Pancreas (tissue), 10 donors: ENCODE data around the gene MCCC2. TPM values are rescaled to one million over a fixed set of nuclear protein-coding genes. Genes with fewer than 3 reads are reported as not detected.

Experiments used
- ATAC-seq, 4 donors: fragments of 200-7000 bp; cut with Tn5 transposase; one replicate each; pipeline versions ENCODE4 v1.8.0 to v1.9.1; 2020; ENCODE audit warnings: mild to moderate bottlenecking in 4 of 4, moderate library complexity in 4 of 4
- DNase-seq, 6 donors: peaks; one replicate each; pipeline ENCODE4 v3.0.0-alpha.2; 2020
- FAIRE-seq: peaks from 2 replicates; lab custom pipeline; 2012; peaks lifted over from hg19 to GRCh38; lab: Jason Lieb, UNC
- H3K27ac ChIP-seq, 4 donors: fragments of 200-600 bp; sonication (generic); 1 replicate in 3 of 4; 2 replicates in 1 of 4; pipeline versions ENCODE4 v1.5.0 to v1.8.0; 2020
- H3K27me3 ChIP-seq, 4 donors: fragments of 200-600 bp; one replicate each; pipeline ENCODE4 v1.8.0; 2021
- H3K36me3 ChIP-seq, 3 donors: fragments of 200-600 bp; sonication (generic) in 1 of 3; one replicate each; pipeline versions ENCODE4 v1.5.0 to v1.8.0; 2020 to 2021
- H3K4me1 ChIP-seq, 3 donors: fragments of 200-600 bp; one replicate each; pipeline ENCODE4 v1.8.0; 2021
- H3K4me3 ChIP-seq, 4 donors: fragments of 200-600 bp; sonication (generic) in 2 of 4; one replicate each; pipeline versions ENCODE4 v1.5.0 to v1.8.0; 2020 to 2021
- H3K9me3 ChIP-seq, 4 donors: fragments of 200-600 bp; one replicate each; pipeline ENCODE4 v1.8.0; 2021
- WGBS, 2 donors: extraction: QIAGEN DNeasy Blood & Tissue Kit; methylation state at CpG; one replicate each; pipeline ENCODE4 v1.1.7; 2013; 5-methylcytosine and 5-hydroxymethylcytosine counted together
- intact Hi-C, 3 donors: fragments of 100-400 bp; cut with DNase I; formaldehyde crosslinking; loops; one replicate each; pipeline versions ENCODE4 v1.11.1 to v1.14.2; 2022
- polyA plus RNA-seq, 2 donors: library from polyadenylated mRNA; stranded (reverse); fragments of 200-250 nt; gene quantifications; one replicate each; pipeline ENCODE4 v1.2.3, GENCODE V29; 2013
- total RNA-seq, 6 donors: library from RNA; stranded (reverse); fragmentation: NEBNext Ultra II Directional in 4 of 6; extraction: Animal tissue kit (Norgen Biotek cat#: 25700) in 4 of 6; gene quantifications; one replicate each; pipeline versions ENCODE4 v1.2.1 to v1.2.4, GENCODE V29; 2021 to 2023
- TF ChIP-seq, protein P1 (sequence below), 4 donors: fragments of 200-600 bp; sonication (generic) in 3 of 4; IDR thresholded peaks; one replicate each; pipeline versions ENCODE4 v1.5.0 to v1.8.0; 2021; ENCODE audit warnings: antibody characterized with exemption in 4 of 4
- donor health status: healthy with polysubstance abuse.
- donor health status: DM: no; HTN: no; CAD: no; lungs with moderate emphysema.
- donor health status: DM: no; HTN: no; CAD: no.
- donor health status: control.
- donor health status: control.
- donor health status: Bipolar disorder and iron deficiency.
- donor health status: DM: yes; HTN: yes; CAD: no.
- donor health status: DM: no; HTN: no; CAD: no.
- donor health status: DM: no; HTN: no; CAD: no.
- donor health status: DM: yes; HTN: yes; CAD: no.

MCCC2 gene
- total and polyA plus RNA-seq, 8 donors: 12.5 to 26.3 (median 20.9) TPM

GRCh38 chr5:71679714-71680113 lies 92.6 kb downstream of the MCCC2 start:
- no peak overlapping the region for H3K27ac ChIP-seq
- TF ChIP-seq, protein P1, sequence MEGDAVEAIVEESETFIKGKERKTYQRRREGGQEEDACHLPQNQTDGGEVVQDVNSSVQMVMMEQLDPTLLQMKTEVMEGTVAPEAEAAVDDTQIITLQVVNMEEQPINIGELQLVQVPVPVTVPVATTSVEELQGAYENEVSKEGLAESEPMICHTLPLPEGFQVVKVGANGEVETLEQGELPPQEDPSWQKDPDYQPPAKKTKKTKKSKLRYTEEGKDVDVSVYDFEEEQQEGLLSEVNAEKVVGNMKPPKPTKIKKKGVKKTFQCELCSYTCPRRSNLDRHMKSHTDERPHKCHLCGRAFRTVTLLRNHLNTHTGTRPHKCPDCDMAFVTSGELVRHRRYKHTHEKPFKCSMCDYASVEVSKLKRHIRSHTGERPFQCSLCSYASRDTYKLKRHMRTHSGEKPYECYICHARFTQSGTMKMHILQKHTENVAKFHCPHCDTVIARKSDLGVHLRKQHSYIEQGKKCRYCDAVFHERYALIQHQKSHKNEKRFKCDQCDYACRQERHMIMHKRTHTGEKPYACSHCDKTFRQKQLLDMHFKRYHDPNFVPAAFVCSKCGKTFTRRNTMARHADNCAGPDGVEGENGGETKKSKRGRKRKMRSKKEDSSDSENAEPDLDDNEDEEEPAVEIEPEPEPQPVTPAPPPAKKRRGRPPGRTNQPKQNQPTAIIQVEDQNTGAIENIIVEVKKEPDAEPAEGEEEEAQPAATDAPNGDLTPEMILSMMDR (IDR thresholded peaks at IDR 0.05): no peak
- H3K4me1 ChIP-seq: no peaks in the 10 kb centered on the region
- H3K27me3 ChIP-seq: no peaks in the 10 kb centered on the region
- intact Hi-C loops: no loop called here
- ATAC-seq: no peak
- no peaks in the 10 kb centered on the region for H3K36me3 ChIP-seq
- no peak overlapping the region for H3K4me3 ChIP-seq
- 63 to 69% methylated on average over 5 of the region's 5 CpGs for WGBS, 2 donors
- no peak for FAIRE-seq
- DNase-seq: no peak
- no peaks in the 10 kb centered on the region for H3K9me3 ChIP-seq

GRCh38 chr5:71680510-71680909 lies 93.4 kb downstream of the MCCC2 start:
- no peaks in the 10 kb centered on the region for H3K4me1 ChIP-seq
- no peaks in the 10 kb centered on the region for H3K27me3 ChIP-seq
- H3K36me3 ChIP-seq: no peaks in the 10 kb centered on the region
- intact Hi-C loops: no loop called here
- DNase-seq: no peak
- ATAC-seq: no peak
- FAIRE-seq: no peak
- TF ChIP-seq, protein P1 (IDR thresholded peaks at IDR 0.05): no peak
- WGBS, 2 donors: 79 to 83% methylated on average over 2 of the region's 2 CpGs
- H3K9me3 ChIP-seq: no peaks in the 10 kb centered on the region
- H3K4me3 ChIP-seq: no peak overlapping the region
- no peak overlapping the region for H3K27ac ChIP-seq

DNA sequence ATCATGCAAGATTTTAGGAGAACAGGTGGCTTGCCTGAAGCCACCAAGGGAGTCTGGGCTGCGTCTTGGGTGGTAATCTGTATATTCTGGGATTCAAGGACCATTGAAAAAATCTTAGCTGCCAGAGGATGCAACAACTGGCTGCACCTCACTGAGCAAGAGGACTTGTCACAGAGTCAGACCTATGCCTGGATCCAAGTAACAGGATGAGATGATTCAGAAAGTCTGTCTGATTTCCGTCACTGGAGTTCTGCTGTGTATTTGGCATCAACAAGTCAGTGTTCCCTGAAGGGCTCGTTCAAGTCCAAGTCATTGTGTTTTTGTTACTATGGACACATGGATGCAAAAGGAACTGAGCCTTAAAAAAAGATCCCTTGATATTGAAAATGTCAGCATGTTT lies 94.2 kb downstream of the MCCC2 start:
- H3K27ac ChIP-seq: no peak overlapping the region
- ATAC-seq: no peak
- intact Hi-C loops: no loop called here
- FAIRE-seq: no peak
- H3K4me1 ChIP-seq: no peaks in the 10 kb centered on the region
- 56 to 64% methylated on average over 3 of the region's 3 CpGs for WGBS, 2 donors
- no peaks in the 10 kb centered on the region for H3K9me3 ChIP-seq
- no peaks in the 10 kb centered on the region for H3K27me3 ChIP-seq
- TF ChIP-seq, protein P1 (IDR thresholded peaks at IDR 0.05): no peak
- DNase-seq: no peak
- no peak overlapping the region for H3K4me3 ChIP-seq
- H3K36me3 ChIP-seq: no peaks in the 10 kb centered on the region

GRCh38 chr5:71684309-71684708 lies 97.2 kb downstream of the MCCC2 start:
- Histone ChIP-seq H3K4me1 (no peaks in the 10 kb centered on the region), H3K4me3 (no peak overlapping the region), H3K27me3 (no peaks in the 10 kb centered on the region), H3K27ac (no peak overlapping the region), H3K9me3 (no peaks in the 10 kb centered on the region), H3K36me3 (no peaks in the 10 kb centered on the region)
- TF ChIP-seq, protein P1 (IDR thresholded peaks at IDR 0.05): no peak
- intact Hi-C loops: no loop called here
- FAIRE-seq: no peak
- 76 to 90% methylated on average over 2 of the region's 2 CpGs for WGBS, 2 donors
- no peak for DNase-seq
- no peak for ATAC-seq

- Histone ChIP-seq H3K4me1 (no peaks in the 10 kb centered on the region), H3K27ac (no peak overlapping the region), H3K4me3 (no peak overlapping the region), H3K9me3 (no peaks in the 10 kb centered on the region), H3K36me3 (no peaks in the 10 kb centered on the region), H3K27me3 (no peaks in the 10 kb centered on the region)
- TF ChIP-seq, protein P1 (IDR thresholded peaks at IDR 0.05): no peak
- no peak for ATAC-seq
- intact Hi-C loops: no loop called here
- 20 to 22% methylated on average over 7 of the region's 7 CpGs for WGBS, 2 donors
- FAIRE-seq: no peak
- no peak for DNase-seq
Measured at GRCh38 chr5:71693828-71694427, 106.8 kb downstream of the MCCC2 start.
